HUES64 (cell line): ENCODE measurements around the gene UEVLD.
"Not testable (repeated sequence)": the region's sequence is repeated elsewhere in the genome, so short reads cannot be mapped to it uniquely, and the experiment has no call there.

ENCODE experiments used
- H3K27ac ChIP-seq: 2 replicates; pipeline ENCODE4 v1.7.0; 2013; ENCODE audit warnings: low read depth, low read length, inconsistent platforms
- H3K27me3 ChIP-seq: 2 replicates; pipeline ENCODE4 v1.6.1; 2013; ENCODE audit warnings: mild to moderate bottlenecking, low read length; ENCODE audit not compliant: insufficient read depth
- H3K36me3 ChIP-seq: 2 replicates; pipeline ENCODE4 v1.6.1; 2013; ENCODE audit warnings: mild to moderate bottlenecking, low read length; ENCODE audit not compliant: insufficient read depth
- H3K4me1 ChIP-seq: 2 replicates; pipeline ENCODE4 v1.6.1; 2013; ENCODE audit warnings: mild to moderate bottlenecking, low read length, moderate library complexity; ENCODE audit not compliant: insufficient read depth
- H3K4me3 ChIP-seq: 2 replicates; pipeline ENCODE4 v1.5.1; 2013; ENCODE audit warnings: mild to moderate bottlenecking, low read length, moderate library complexity
- H3K9ac ChIP-seq: 2 replicates; pipeline ENCODE4 v1.6.1; 2013; ENCODE audit warnings: mild to moderate bottlenecking, low read depth, low read length
- H3K9me3 ChIP-seq: 2 replicates; pipeline ENCODE4 v1.6.1; 2013; ENCODE audit warnings: low read depth, low read length; ENCODE audit not compliant: insufficient read depth
- WGBS: fragments of 150-250, 120-280 bp; methylation state at CpG from one replicate; pipeline ENCODE4 v1.1.7; 2013; ENCODE audit warnings: missing lambda C conversion rate; 5-methylcytosine and 5-hydroxymethylcytosine counted together

Gene UEVLD

GRCh38 chr11:18614667-18615066, 26.1 kb upstream of the UEVLD start:
- Histone ChIP-seq H3K9me3 (no peaks in the 10 kb centered on the region), H3K27ac (no peak overlapping the region), H3K4me1 (no peaks in the 10 kb centered on the region), H3K9ac (no peak overlapping the region), H3K27me3 (no peaks in the 10 kb centered on the region), H3K4me3 (no peak overlapping the region), H3K36me3 (peaks cover 57% of the 10 kb centered on the region)
- WGBS = 91% methylated on average over 10 of the region's 10 CpGs

- no peaks in the 10 kb centered on the region for H3K9me3 ChIP-seq
- no peak overlapping the region for H3K4me3 ChIP-seq
- 100% methylated on average over 1 of the region's 4 CpGs for WGBS
- H3K27ac ChIP-seq = no peak overlapping the region
- H3K27me3 ChIP-seq = no peaks in the 10 kb centered on the region
- H3K4me1 ChIP-seq = peaks cover 6% of the 10 kb centered on the region; the same call in 1 of the 2 replicates
- H3K9ac ChIP-seq = no peak overlapping the region
- peaks cover 80% of the 10 kb centered on the region for H3K36me3 ChIP-seq
Measured at GRCh38 chr11:18612394-18612793, 23.9 kb upstream of the UEVLD start.

- no peak overlapping the region for H3K9ac ChIP-seq
- WGBS = 100% methylated on average over 1 of the region's 2 CpGs
- H3K9me3 ChIP-seq = no peaks in the 10 kb centered on the region
- H3K4me3 ChIP-seq = no peak overlapping the region
- peaks cover 10% of the 10 kb centered on the region; the same call in 1 of the 2 replicates for H3K4me1 ChIP-seq
- H3K27ac ChIP-seq = no peak overlapping the region
- no peaks in the 10 kb centered on the region for H3K27me3 ChIP-seq
- peaks cover 80% of the 10 kb centered on the region for H3K36me3 ChIP-seq
Measured at GRCh38 chr11:18611196-18611595, 22.7 kb upstream of the UEVLD start.

- no peak overlapping the region for H3K4me3 ChIP-seq
- H3K4me1 ChIP-seq = peaks cover 10% of the 10 kb centered on the region; the same call in 1 of the 2 replicates
- H3K27ac ChIP-seq = no peak overlapping the region
- no peaks in the 10 kb centered on the region for H3K9me3 ChIP-seq
- WGBS = over 99% methylated on average over 3 of the region's 3 CpGs
- no peak overlapping the region for H3K9ac ChIP-seq
- no peaks in the 10 kb centered on the region for H3K27me3 ChIP-seq
- H3K36me3 ChIP-seq = peaks cover 71% of the 10 kb centered on the region
Measured at GRCh38 chr11:18608376-18608775, 19.8 kb upstream of the UEVLD start.

GRCh38 chr11:18600915-18601569, 12.5 kb upstream of the UEVLD start:
- H3K4me3 ChIP-seq = no peak overlapping the region
- no peaks in the 10 kb centered on the region for H3K9me3 ChIP-seq
- no peaks in the 10 kb centered on the region for H3K27me3 ChIP-seq
- H3K27ac ChIP-seq = no peak overlapping the region
- no peak overlapping the region for H3K9ac ChIP-seq
- WGBS = 95% methylated on average over 4 of the region's 4 CpGs
- no peaks in the 10 kb centered on the region for H3K4me1 ChIP-seq
- peaks cover 18% of the 10 kb centered on the region; the same call in 1 of the 2 replicates for H3K36me3 ChIP-seq

- Histone ChIP-seq H3K36me3 (peaks cover 17% of the 10 kb centered on the region; the same call in 1 of the 2 replicates), H3K27ac (no peak within 1 kb of the TSS), H3K4me3 (no peak within 1 kb of the TSS), H3K4me1 (no peaks in the 10 kb centered on the region), H3K27me3 (no peaks in the 10 kb centered on the region), H3K9me3 (no peaks in the 10 kb centered on the region), H3K9ac (no peak within 1 kb of the TSS)
- 94% methylated on average over 6 of the region's 7 CpGs for WGBS
Measured at GRCh38 chr11:18599739-18600230, 11.3 kb upstream of the UEVLD start, which contains the start of gene MISFA. Gene MISFA (plus strand): TSS chr11:18599789. CDS start chr11:18599929, 140 bp downstream.

GRCh38 chr11:18594999-18595749, 6.6 kb upstream of the UEVLD start:
- Histone ChIP-seq H3K36me3 (peaks cover 16% of the 10 kb centered on the region; the same call in 1 of the 2 replicates), H3K27me3 (no peaks in the 10 kb centered on the region), H3K4me3 (no peak overlapping the region), H3K27ac (no peak overlapping the region), H3K4me1 (no peaks in the 10 kb centered on the region), H3K9ac (no peak overlapping the region), H3K9me3 (no peaks in the 10 kb centered on the region)
- 71% methylated on average over 5 of the region's 5 CpGs for WGBS

- peaks cover 16% of the 10 kb centered on the region; the same call in 1 of the 2 replicates for H3K36me3 ChIP-seq
- H3K4me1 ChIP-seq, H3K9me3 ChIP-seq, H3K27me3 ChIP-seq, H3K4me3 ChIP-seq, H3K9ac ChIP-seq, H3K27ac ChIP-seq: not testable (repeated sequence)
- WGBS = 98% methylated on average over 3 of the region's 5 CpGs
Measured at GRCh38 chr11:18594088-18594487, 5.6 kb upstream of the UEVLD start.

GRCh38 chr11:18590571-18590970, 2.0 kb upstream of the UEVLD start:
- H3K4me1 ChIP-seq = 0 out of 2 replicates have a peak, but pooled peaks cover 4% of the 10 kb centered on the region
- H3K27ac ChIP-seq = no peak overlapping the region
- no peaks in the 10 kb centered on the region for H3K27me3 ChIP-seq
- H3K4me3 ChIP-seq = no peak overlapping the region
- 88% methylated on average over 2 of the region's 2 CpGs for WGBS
- H3K9ac ChIP-seq = no peak overlapping the region
- H3K9me3 ChIP-seq = no peaks in the 10 kb centered on the region
- peaks cover 2% of the 10 kb centered on the region; the same call in 1 of the 2 replicates for H3K36me3 ChIP-seq

- no peaks in the 10 kb centered on the region for H3K9me3 ChIP-seq
- no peaks in the 10 kb centered on the region for H3K4me1 ChIP-seq
- H3K4me3 ChIP-seq = no peak overlapping the region
- no CpG with 5 or more reads among the region's 1 CpG for WGBS
- H3K9ac ChIP-seq = no peak overlapping the region
- H3K36me3 ChIP-seq = 0 out of 2 replicates have a peak, but pooled peaks cover 15% of the 10 kb centered on the region
- no peaks in the 10 kb centered on the region for H3K27me3 ChIP-seq
- no peak overlapping the region for H3K27ac ChIP-seq
Measured at GRCh38 chr11:18581825-18582224, 6.7 kb downstream of the UEVLD start.

- Histone ChIP-seq H3K27ac (no peak overlapping the region), H3K4me3 (no peak overlapping the region), H3K9ac (no peak overlapping the region), H3K9me3 (no peaks in the 10 kb centered on the region), H3K4me1 (no peaks in the 10 kb centered on the region), H3K36me3 (peaks cover 22% of the 10 kb centered on the region), H3K27me3 (no peaks in the 10 kb centered on the region)
- WGBS = 100% methylated on average over 1 of the region's 2 CpGs
Measured at GRCh38 chr11:18580113-18580766, 8.3 kb downstream of the UEVLD start.
